ENCODE results near the gene FAM174C.
A peak's percentile ranks its signal among the peaks of the same experiment; 100 is the strongest.

The FAM174C gene

GRCh38 chr19:1275260-1275975 is at the start of gene FAM174C:
Gene FAM174C, plus strand, starts transcription at chr19:1275530. Its CDS starts 20 bp downstream, at chr19:1275550.
- H3K4me3 ChIP-seq (ENCODE audit: low read depth, low read length) = peak within 1 kb of the TSS; percentile 89
- H3K27me3 ChIP-seq (ENCODE audit: insufficient read depth, low read length) = no peaks in the 10 kb centered on the region
- H2AFZ ChIP-seq (ENCODE audit: low read length, unreplicated experiment) = peak within 1 kb of the TSS; percentile 38
- H3K4me1 ChIP-seq (ENCODE audit: control insufficient read depth, insufficient read depth, low read length, unreplicated experiment) = peaks cover 29% of the 10 kb centered on the region
- H3K36me3 ChIP-seq (ENCODE audit: insufficient read depth, low read length) = peaks cover 29% of the 10 kb centered on the region; the same call in 1 of the 2 replicates
- H3K79me2 ChIP-seq (ENCODE audit: control insufficient read depth, insufficient read depth, low read length, unreplicated experiment) = peaks cover 52% of the 10 kb centered on the region
- H3K27ac ChIP-seq (ENCODE audit: low read depth, low read length) = peak within 1 kb of the TSS; percentile 93

GRCh38 chr19:1226227-1226518 is 49.2 kb upstream of the FAM174C start:
- H3K4me1 ChIP-seq (ENCODE audit: control insufficient read depth, insufficient read depth, low read length, unreplicated experiment) = no peaks in the 10 kb centered on the region
- no peak overlapping the region for H3K4me3 ChIP-seq (ENCODE audit: low read depth, low read length)
- no peaks in the 10 kb centered on the region for H3K27me3 ChIP-seq (ENCODE audit: insufficient read depth, low read length)
- H3K27ac ChIP-seq (ENCODE audit: low read depth, low read length) = no peak overlapping the region
- no peaks in the 10 kb centered on the region for H3K36me3 ChIP-seq (ENCODE audit: insufficient read depth, low read length)
- no peak overlapping the region for H2AFZ ChIP-seq (ENCODE audit: low read length, unreplicated experiment)
- H3K79me2 ChIP-seq (ENCODE audit: control insufficient read depth, insufficient read depth, low read length, unreplicated experiment) = no peaks in the 10 kb centered on the region

- H3K4me3 ChIP-seq (ENCODE audit: low read depth, low read length) = no peak overlapping the region
- H3K36me3 ChIP-seq (ENCODE audit: insufficient read depth, low read length) = no peaks in the 10 kb centered on the region
- no peak overlapping the region for H2AFZ ChIP-seq (ENCODE audit: low read length, unreplicated experiment)
- no peaks in the 10 kb centered on the region for H3K4me1 ChIP-seq (ENCODE audit: control insufficient read depth, insufficient read depth, low read length, unreplicated experiment)
- no peaks in the 10 kb centered on the region for H3K27me3 ChIP-seq (ENCODE audit: insufficient read depth, low read length)
- no peaks in the 10 kb centered on the region for H3K79me2 ChIP-seq (ENCODE audit: control insufficient read depth, insufficient read depth, low read length, unreplicated experiment)
- no peak overlapping the region for H3K27ac ChIP-seq (ENCODE audit: low read depth, low read length)
Measured at GRCh38 chr19:1226522-1227303, 48.6 kb upstream of the FAM174C start.

GRCh38 chr19:1227304-1228054 is 47.9 kb upstream of the FAM174C start:
- H3K27ac ChIP-seq (ENCODE audit: low read depth, low read length) = no peak overlapping the region
- no peaks in the 10 kb centered on the region for H3K4me1 ChIP-seq (ENCODE audit: control insufficient read depth, insufficient read depth, low read length, unreplicated experiment)
- no peak overlapping the region for H2AFZ ChIP-seq (ENCODE audit: low read length, unreplicated experiment)
- no peaks in the 10 kb centered on the region for H3K27me3 ChIP-seq (ENCODE audit: insufficient read depth, low read length)
- no peak overlapping the region for H3K4me3 ChIP-seq (ENCODE audit: low read depth, low read length)
- H3K79me2 ChIP-seq (ENCODE audit: control insufficient read depth, insufficient read depth, low read length, unreplicated experiment) = no peaks in the 10 kb centered on the region
- H3K36me3 ChIP-seq (ENCODE audit: insufficient read depth, low read length) = no peaks in the 10 kb centered on the region

- H3K27ac ChIP-seq (ENCODE audit: low read depth, low read length) = no peak overlapping the region
- H3K27me3 ChIP-seq (ENCODE audit: insufficient read depth, low read length) = no peaks in the 10 kb centered on the region
- H3K79me2 ChIP-seq (ENCODE audit: control insufficient read depth, insufficient read depth, low read length, unreplicated experiment) = no peaks in the 10 kb centered on the region
- no peaks in the 10 kb centered on the region for H3K36me3 ChIP-seq (ENCODE audit: insufficient read depth, low read length)
- H2AFZ ChIP-seq (ENCODE audit: low read length, unreplicated experiment) = no peak overlapping the region
- no peak overlapping the region for H3K4me3 ChIP-seq (ENCODE audit: low read depth, low read length)
- no peaks in the 10 kb centered on the region for H3K4me1 ChIP-seq (ENCODE audit: control insufficient read depth, insufficient read depth, low read length, unreplicated experiment)
Measured at GRCh38 chr19:1228161-1228957, 47.0 kb upstream of the FAM174C start.

GRCh38 chr19:1229056-1229923 is 46.0 kb upstream of the FAM174C start:
- Histone ChIP-seq H3K4me1 (ENCODE audit: control insufficient read depth, insufficient read depth, low read length, unreplicated experiment) (no peaks in the 10 kb centered on the region), H3K27me3 (ENCODE audit: insufficient read depth, low read length) (no peaks in the 10 kb centered on the region), H3K4me3 (ENCODE audit: low read depth, low read length) (no peak overlapping the region), H3K36me3 (ENCODE audit: insufficient read depth, low read length) (no peaks in the 10 kb centered on the region), H2AFZ (ENCODE audit: low read length, unreplicated experiment) (no peak overlapping the region), H3K79me2 (ENCODE audit: control insufficient read depth, insufficient read depth, low read length, unreplicated experiment) (no peaks in the 10 kb centered on the region), H3K27ac (ENCODE audit: low read depth, low read length) (no peak overlapping the region)

GRCh38 chr19:1229924-1230782 is 45.2 kb upstream of the FAM174C start:
- H3K4me3 ChIP-seq (ENCODE audit: low read depth, low read length) = no peak overlapping the region
- H3K36me3 ChIP-seq (ENCODE audit: insufficient read depth, low read length) = no peaks in the 10 kb centered on the region
- no peak overlapping the region for H3K27ac ChIP-seq (ENCODE audit: low read depth, low read length)
- no peaks in the 10 kb centered on the region for H3K27me3 ChIP-seq (ENCODE audit: insufficient read depth, low read length)
- H2AFZ ChIP-seq (ENCODE audit: low read length, unreplicated experiment) = no peak overlapping the region
- H3K79me2 ChIP-seq (ENCODE audit: control insufficient read depth, insufficient read depth, low read length, unreplicated experiment) = no peaks in the 10 kb centered on the region
- H3K4me1 ChIP-seq (ENCODE audit: control insufficient read depth, insufficient read depth, low read length, unreplicated experiment) = no peaks in the 10 kb centered on the region

- Histone ChIP-seq H3K27ac (ENCODE audit: low read depth, low read length) (no peak overlapping the region), H3K4me1 (ENCODE audit: control insufficient read depth, insufficient read depth, low read length, unreplicated experiment) (peaks cover 1% of the 10 kb centered on the region), H3K4me3 (ENCODE audit: low read depth, low read length) (no peak overlapping the region), H3K27me3 (ENCODE audit: insufficient read depth, low read length) (no peaks in the 10 kb centered on the region), H3K36me3 (ENCODE audit: insufficient read depth, low read length) (no peaks in the 10 kb centered on the region), H2AFZ (ENCODE audit: low read length, unreplicated experiment) (no peak overlapping the region), H3K79me2 (ENCODE audit: control insufficient read depth, insufficient read depth, low read length, unreplicated experiment) (no peaks in the 10 kb centered on the region)
Measured at GRCh38 chr19:1230783-1231489, 44.4 kb upstream of the FAM174C start.
